H1 (cell line): Measurements from ENCODE around the gene SPOCK2. TPM values are rescaled to one million over a fixed set of nuclear protein-coding genes. Genes with fewer than 3 reads are reported as not detected.

Experiments
- JUND ChIP-seq: IDR thresholded peaks from 2 replicates; pipeline ENCODE4 v1.6.1; 2011; ENCODE audit warnings: mild to moderate bottlenecking, improper control_type of control experiment, low read length
- polyA plus RNA-seq, 7 experiments: library from polyadenylated mRNA; depleted of rRNA in 3 of 7; stranded (reverse) in 5 of 7; unstranded in 2 of 7; fragments of >200 nt in 5 of 7; fragments of 200-250 nt in 2 of 7; gene quantifications; 1 replicate in 5 of 7; 2 replicates in 1 of 7; 4 replicates in 1 of 7; pipeline versions ENCODE4 v1.2.1 to v1.2.3, GENCODE V29; 2011 to 2013; ENCODE audit warnings: missing spikeins in 2 of 7, mixed read lengths in 2 of 7
- total RNA-seq: library from RNA; stranded (reverse); fragmentation: NEBNext Ultra II Directional; extraction: Animal tissue kit (Norgen Biotek cat#: 25700); gene quantifications from 2 replicates; pipeline ENCODE4 v1.2.1, GENCODE V29; 2021

Gene SPOCK2
- total and polyA plus RNA-seq, 2 of the 8 experiments (the other 6 are each of a cell fraction or from before 2014, with no cell fraction given): 1.5 to 1.9 TPM

- no peak for TF ChIP-seq JUND
These were observed 67.2 kb downstream of the SPOCK2 start (continued) for GRCh38 chr10:72020914-72021809.
